K562 (cell line): Measurements from ENCODE around the gene TNRC6B. TPM values are rescaled to one million over a fixed set of nuclear protein-coding genes. Genes with fewer than 3 reads are reported as not detected.

Experiments
- ATAC-seq: fragments of 200-7000 bp; cut with Tn5 transposase; 3 replicates; pipeline ENCODE4 v1.9.1; 2020; ENCODE audit warnings: moderate library complexity
- BruUV-seq: library from RNA; stranded (reverse); fragments of 400-500 nt; replicated peaks from 2 replicates; lab custom pipeline; 2021; lab: Mats Ljungman, UMichigan
- CTCF ChIA-PET: fragments of 300-600 bp; formaldehyde crosslinking; extraction: SDS; loops from one replicate; lab custom pipeline; 2021; ENCODE audit warnings: low intra/inter-chr PET ratio; lab: Yijun Ruan, JAX
- POLR2A ChIA-PET: fragments of 300-600, 350-650 bp; sonication (Branson Sonifier 250); formaldehyde crosslinking; extraction: SDS; loops from one replicate; lab custom pipeline; 2021; ENCODE audit warnings: antibody characterized with exemption, inconsistent platforms; lab: Yijun Ruan, JAX
- DNase-seq, 4 experiments: peaks; one replicate each; pipeline versions ENCODE4 v3.0.0 to v3.0.0-alpha.2; 2011 to 2018; ENCODE audit warnings: low spot score in 3 of 4, mixed read lengths in 3 of 4; ENCODE audit errors: extremely low read depth in 1 of 4
- FAIRE-seq: peaks from 2 replicates; lab custom pipeline; 2011; peaks lifted over from hg19 to GRCh38; lab: Jason Lieb, UNC
- H2AFZ ChIP-seq: 2 replicates; pipeline ENCODE4 v1.6.0; 2011; ENCODE audit warnings: low read depth, low read length, control low read depth, inconsistent platforms
- H3K27ac ChIP-seq: fragments of 200-600 bp; 3 replicates; pipeline ENCODE4 v1.8.0; 2011; ENCODE audit warnings: low read depth, mild to moderate bottlenecking, control low read depth, inconsistent platforms, low read length, moderate library complexity, mixed read lengths; ENCODE audit errors: extremely low read depth
- H3K27me3 ChIP-seq, 2 experiments: fragments of 300-600 bp in 1 of 2; 2 replicates in 1 of 2; 3 replicates in 1 of 2; pipeline versions ENCODE4 v1.6.0 to v1.8.0; 2011; ENCODE audit warnings: inconsistent platforms in 2 of 2, low read length in 2 of 2, mild to moderate bottlenecking in 1 of 2, mixed read lengths in 1 of 2, moderate library complexity in 1 of 2; ENCODE audit not compliant: control insufficient read depth in 2 of 2, insufficient read depth in 2 of 2
- H3K36me3 ChIP-seq: fragments of 300-600 bp; 3 replicates; pipeline ENCODE4 v1.8.0; 2011; ENCODE audit warnings: mild to moderate bottlenecking, low read length, inconsistent platforms; ENCODE audit not compliant: control insufficient read depth, insufficient read depth
- H3K4me1 ChIP-seq, 2 experiments: fragments of 200-600 bp in 1 of 2; replicated peaks in 1 of 2; 2 replicates in 1 of 2; 3 replicates in 1 of 2; pipeline versions ENCODE4 v1.5.1 to v1.8.0; 2011; ENCODE audit warnings: inconsistent platforms in 2 of 2, low read length in 2 of 2, mild to moderate bottlenecking in 1 of 2, mixed read lengths in 1 of 2, moderate library complexity in 1 of 2; ENCODE audit not compliant: control insufficient read depth in 2 of 2, insufficient read depth in 2 of 2
- H3K4me2 ChIP-seq: 2 replicates; pipeline ENCODE4 v1.6.1; 2011; ENCODE audit warnings: low read length, control low read depth, inconsistent platforms, mixed read lengths; ENCODE audit not compliant: insufficient read depth
- H3K4me3 ChIP-seq: fragments of 200-600 bp; sonication (generic), shearing (Covaris generic); 2 replicates; pipeline ENCODE4 v1.5.1; 2016; ENCODE audit warnings: control low read depth, inconsistent platforms
- H3K79me2 ChIP-seq: fragments of 200-600 bp; 3 replicates; pipeline ENCODE4 v1.8.0; 2011; ENCODE audit warnings: low read length, inconsistent platforms; ENCODE audit not compliant: control insufficient read depth, insufficient read depth
- H3K9ac ChIP-seq, 2 experiments: 2 replicates each; pipeline versions ENCODE4 v1.6.0 to v1.6.1; 2011; ENCODE audit warnings: low read depth in 2 of 2, low read length in 2 of 2, control low read depth in 1 of 2, inconsistent platforms in 1 of 2, mild to moderate bottlenecking in 1 of 2, mixed read lengths in 1 of 2; ENCODE audit not compliant: insufficient read depth in 1 of 2
- H3K9me1 ChIP-seq: one replicate; pipeline ENCODE4 v1.6.0; 2011; ENCODE audit warnings: inconsistent platforms, mild to moderate bottlenecking, low read length, moderate library complexity; ENCODE audit not compliant: control insufficient read depth, insufficient read depth
- H3K9me3 ChIP-seq: replicated peaks from 2 replicates; pipeline ENCODE4 v1.5.1; 2011; ENCODE audit warnings: low read depth, low read length, inconsistent platforms; ENCODE audit not compliant: control insufficient read depth, insufficient read depth
- H4K20me1 ChIP-seq: replicated peaks from 2 replicates; pipeline ENCODE4 v1.6.1; 2011; ENCODE audit warnings: low read length, inconsistent platforms, mixed read lengths; ENCODE audit not compliant: control insufficient read depth, insufficient read depth
- ATF1 ChIP-seq, 2 experiments: fragments of 450-650 bp in 1 of 2; IDR thresholded peaks; 2 replicates each; pipeline ENCODE4 v1.6.1; 2016; ENCODE audit warnings: missing compliant biosample characterization in 1 of 2, missing genetic modification characterization in 1 of 2
- MGA ChIP-seq: fragments of 450-650 bp; IDR thresholded peaks from 2 replicates; pipeline ENCODE4 v1.6.1; 2016; ENCODE audit warnings: mild to moderate bottlenecking, moderate library complexity
- NR3C1 ChIP-seq: sonication (generic); formaldehyde crosslinking; IDR thresholded peaks from 2 replicates; pipeline ENCODE4 v1.8.1; 2022; ENCODE audit warnings: missing genetic modification reagents
- SP1 ChIP-seq: sonication (generic); formaldehyde crosslinking; IDR thresholded peaks from 2 replicates; pipeline ENCODE4 v1.8.1; 2022; ENCODE audit warnings: mild to moderate bottlenecking, missing genetic modification reagents
- TAF1 ChIP-seq: IDR thresholded peaks from 2 replicates; pipeline ENCODE4 v1.6.1; 2011; ENCODE audit warnings: mild to moderate bottlenecking, low read length, moderate library complexity; ENCODE audit not compliant: insufficient read depth, control insufficient read depth, severe bottlenecking; ENCODE audit errors: extremely low read depth
- TCF3 ChIP-seq: sonication (generic); formaldehyde crosslinking; IDR thresholded peaks from 2 replicates; pipeline ENCODE4 v1.4.0; 2020; ENCODE audit warnings: mild to moderate bottlenecking, missing genetic modification reagents
- ZNF282 ChIP-seq: sonication (generic); formaldehyde crosslinking; IDR thresholded peaks from 2 replicates; pipeline ENCODE4 v1.8.1; 2023; ENCODE audit warnings: missing genetic modification reagents
- ZNF311 ChIP-seq: fragments of 250-450 bp; sonication (Bioruptor Pico); IDR thresholded peaks from 2 replicates; pipeline ENCODE4 v1.4.0; 2020; ENCODE audit warnings: mild to moderate bottlenecking, moderate library complexity
- WGBS: fragments of 100-300 bp; shearing (Covaris generic); methylation state at CpG from one replicate; pipeline ENCODE4 v1.1.6; 2016; ENCODE audit warnings: low coverage, mixed read lengths; ENCODE audit not compliant: insufficient coverage; ENCODE audit errors: missing lambda C conversion rate; 5-methylcytosine and 5-hydroxymethylcytosine counted together
- in situ Hi-C: fragments of 300-500 bp; cut with MboI; formaldehyde crosslinking; loops from 4 replicates; pipeline ENCODE4 v1.15.0; 2018; ENCODE audit warnings: inconsistent platforms, mixed read lengths
- intact Hi-C: fragments of 100-400 bp; cut with micrococcal nuclease; formaldehyde crosslinking; loops from 2 replicates; pipeline ENCODE4 v1.14.2; 2022
- polyA plus RNA-seq, 8 experiments: library from polyadenylated mRNA; depleted of rRNA in 4 of 8; stranded (reverse) in 5 of 8; unstranded in 3 of 8; fragments of >200 nt; fragmentation: Nextera tagmentation in 2 of 8; fragmentation: Illumina TruSeq in 1 of 8; extraction: Ambion mirVana in 2 of 8; extraction: Trizol in 1 of 8; gene quantifications; 2 replicates each; pipeline versions ENCODE4 v1.2.1 to v1.2.3, GENCODE V29; 2011 to 2014; ENCODE audit warnings: inconsistent platforms in 1 of 8, missing spikeins in 1 of 8
- total RNA-seq, 7 experiments: library from RNA; depleted of rRNA in 6 of 7; stranded (reverse); fragments of >200 nt in 6 of 7; fragmentation: Illumina TruSeq in 2 of 7; extraction: Trizol in 2 of 7; gene quantifications; 2 replicates each; pipeline versions ENCODE4 v1.2.1 to v1.2.3, GENCODE V29; 2011 to 2021; ENCODE audit warnings: low replicate concordance in 1 of 7

The TNRC6B gene
- total and polyA plus RNA-seq, 9 of the 15 experiments (the other 6 are each of a cell fraction or from before 2014, with no cell fraction given), result 0.96 to 18.8 (median 10.8) TPM

GRCh38 chr22:40383905-40384304 is 206.2 kb downstream of the TNRC6B start (continued):
- TF ChIP-seq TCF3 (CRISPR knock-in tag), result peak; percentile 42; the same call in 1 of the 2 replicates
- TF ChIP-seq TAF1, result no peak
- TF ChIP-seq ATF1 (CRISPR knock-in tag; IDR thresholded peaks at IDR 0.05), result no peak
- TF ChIP-seq ATF1 (tag; IDR thresholded peaks at IDR 0.05), result no peak

DNA sequence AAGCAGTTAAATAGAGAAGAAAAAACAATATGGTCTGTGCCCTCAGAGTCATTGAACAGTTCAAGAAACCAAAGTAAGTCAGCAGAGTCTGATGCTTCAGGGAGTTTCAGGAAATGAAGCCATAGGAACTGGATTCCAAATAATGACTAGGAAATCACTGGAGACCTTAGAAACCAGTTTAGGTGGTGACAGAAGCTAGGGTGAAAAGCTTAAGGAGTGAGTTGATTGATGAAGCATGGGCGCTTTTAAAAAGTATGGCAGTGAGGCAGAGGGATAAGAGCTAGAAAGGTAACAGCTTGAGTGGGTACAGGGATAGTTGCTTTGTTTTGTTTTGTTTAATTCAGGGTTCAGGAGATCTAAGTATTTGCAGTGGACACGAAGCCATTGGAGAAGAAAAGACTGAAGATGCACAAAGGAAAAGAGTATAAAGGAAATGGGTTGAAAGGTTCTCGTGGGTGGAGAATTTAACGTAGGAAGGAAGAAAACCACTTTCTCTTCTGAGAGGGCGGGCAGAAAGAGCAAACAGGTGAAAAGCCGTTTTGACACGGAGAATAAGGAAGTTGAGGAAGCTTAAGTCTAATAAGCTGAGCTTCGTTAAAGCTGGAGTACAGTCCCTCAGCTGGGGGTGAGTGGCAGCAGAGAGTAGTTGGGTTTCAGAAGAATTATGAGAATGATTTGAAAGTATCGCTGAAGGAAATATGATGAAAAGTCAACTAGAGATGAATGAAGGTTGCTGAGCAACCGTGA is 207.5 kb downstream of the TNRC6B start:
- H3K9me3 ChIP-seq, result no peaks in the 10 kb centered on the region
- intact Hi-C loops, result no loop called here
- BruUV-seq, result no TSS peak
- peaks cover 3% of the 10 kb centered on the region; the same call in 1 of the 3 replicates for H3K36me3 ChIP-seq
- no peaks in the 10 kb centered on the region for H3K9me1 ChIP-seq
- H3K4me3 ChIP-seq, result no peak overlapping the region
- ChIA-PET POLR2A (interaction anchor here (0.6 to 1.4 kb wide), 7 partner anchors 11 to 635 kb away, joined by 3 to 6 read pairs (median 4); partner anchors contain the start of gene SGSM3), CTCF (no interaction called here)
- H3K79me2 ChIP-seq, result peaks cover 26% of the 10 kb centered on the region
- H4K20me1 ChIP-seq, result no peaks in the 10 kb centered on the region
- no peak overlapping the region for H2AFZ ChIP-seq
- FAIRE-seq (no peak), DNase-seq (no peak), ATAC-seq (no peak)
- H3K27ac ChIP-seq, result no peak overlapping the region
- peaks cover 22 to 27% of the 10 kb centered on the region in 2 experiments; a peak in 4 of 5 replicates for H3K4me1 ChIP-seq
- in situ Hi-C loops, result no loop called here
- H3K9ac ChIP-seq, result no peak overlapping the region
- H3K27me3 ChIP-seq, result no peaks in the 10 kb centered on the region
- no peak overlapping the region; the same call in 1 of the 2 replicates for H3K4me2 ChIP-seq
- WGBS, result 44% methylated on average over 9 of the region's 10 CpGs
- TF ChIP-seq ZNF282 (CRISPR knock-in tag), result no peak
- TF ChIP-seq SP1 (CRISPR knock-in tag), result no peak
- no peak for TF ChIP-seq MGA
- no peak for TF ChIP-seq ZNF311
- TF ChIP-seq NR3C1, result no peak
